SK-N-SH treated with all-trans-retinoic acid at 6 μM for 48 hours (cell line): ENCODE measurements around the gene SVOPL.

Experiments
- ATAC-seq: fragments of 200-7000 bp; cut with Tn5 transposase; 3 replicates; pipeline ENCODE4 v1.9.1; 2020; ENCODE audit warnings: mild to moderate bottlenecking, moderate library complexity
- ARNTL ChIP-seq: fragments of 450-650 bp; formaldehyde crosslinking; IDR thresholded peaks from 2 replicates; pipeline ENCODE4 v1.5.0; 2020; ENCODE audit warnings: low read depth, mild to moderate bottlenecking, moderate library complexity, borderline replicate concordance
- BACH2 ChIP-seq: fragments of 250-450 bp; sonication (Bioruptor Pico); IDR thresholded peaks from 2 replicates; pipeline ENCODE4 v1.9.0; 2021; ENCODE audit warnings: mild to moderate bottlenecking, borderline replicate concordance
- ESRRG ChIP-seq: fragments of 250-450 bp; sonication (Bioruptor Pico); IDR thresholded peaks from 2 replicates; pipeline ENCODE4 v1.6.1; 2021; ENCODE audit warnings: mild to moderate bottlenecking
- GLIS3 ChIP-seq: fragments of 250-450 bp; sonication (Bioruptor Pico); IDR thresholded peaks from 2 replicates; pipeline ENCODE4 v1.5.0; 2020; ENCODE audit warnings: mild to moderate bottlenecking, moderate library complexity
- ISL1 ChIP-seq: fragments of 250-450 bp; sonication (Bioruptor Pico); IDR thresholded peaks from 2 replicates; pipeline ENCODE4 v2.1.2; 2022; ENCODE audit warnings: mild to moderate bottlenecking, moderate library complexity
- OSR1 ChIP-seq: fragments of 250-450 bp; sonication (Bioruptor Pico); IDR thresholded peaks from 2 replicates; pipeline ENCODE4 v1.8.0; 2022; ENCODE audit warnings: moderate library complexity, mild to moderate bottlenecking, inconsistent platforms
- RARB ChIP-seq: fragments of 250-450 bp; sonication (Bioruptor Pico); IDR thresholded peaks from 2 replicates; pipeline ENCODE4 v1.8.0; 2021; ENCODE audit warnings: mild to moderate bottlenecking, moderate library complexity
- TCF4 ChIP-seq: fragments of 250-450 bp; sonication (Bioruptor Pico); IDR thresholded peaks from 2 replicates; pipeline ENCODE4 v1.8.0; 2021; ENCODE audit warnings: mild to moderate bottlenecking, moderate library complexity, borderline replicate concordance
- TOX ChIP-seq: fragments of 250-450 bp; sonication (Bioruptor Pico); IDR thresholded peaks from 2 replicates; pipeline ENCODE4 v1.8.0; 2021; ENCODE audit warnings: mild to moderate bottlenecking, moderate library complexity, borderline replicate concordance
- ZC3H10 ChIP-seq: fragments of 250-450 bp; sonication (Bioruptor Pico); IDR thresholded peaks from 2 replicates; pipeline ENCODE4 v1.5.1; 2021; ENCODE audit warnings: mild to moderate bottlenecking, moderate library complexity
- ZFP3 ChIP-seq: fragments of 250-450 bp; sonication (Bioruptor Pico); IDR thresholded peaks from 2 replicates; pipeline ENCODE4 v1.5.0; 2020; ENCODE audit warnings: mild to moderate bottlenecking, moderate library complexity
- ZFP30 ChIP-seq: fragments of 450-650 bp; formaldehyde crosslinking; IDR thresholded peaks from 2 replicates; pipeline ENCODE4 v1.5.0; 2022; ENCODE audit warnings: mild to moderate bottlenecking, moderate library complexity
- ZNF565 ChIP-seq: fragments of 450-650 bp; formaldehyde crosslinking; conservative IDR thresholded peaks from 2 replicates; pipeline ENCODE4 v1.5.0; 2020; ENCODE audit warnings: low read depth, mild to moderate bottlenecking, moderate library complexity
- ZNF70 ChIP-seq: fragments of 450-650 bp; formaldehyde crosslinking; IDR thresholded peaks from 2 replicates; pipeline ENCODE4 v1.5.0; 2020; ENCODE audit warnings: mild to moderate bottlenecking, moderate library complexity
- ZNF8 ChIP-seq: fragments of 450-650 bp; formaldehyde crosslinking; IDR thresholded peaks from 2 replicates; pipeline ENCODE4 v1.5.0; 2020; ENCODE audit warnings: mild to moderate bottlenecking, moderate library complexity
- TF ChIP-seq, protein P1 (sequence below): fragments of 250-450 bp; sonication (Bioruptor Pico); IDR thresholded peaks from 2 replicates; pipeline ENCODE4 v1.5.0; 2020; ENCODE audit warnings: mild to moderate bottlenecking, moderate library complexity
- TF ChIP-seq, protein P2 (sequence below): fragments of 250-450 bp; sonication (Bioruptor Pico); IDR thresholded peaks from 2 replicates; pipeline ENCODE4 v1.8.0; 2020; ENCODE audit warnings: mild to moderate bottlenecking, moderate library complexity, borderline replicate concordance
- TF ChIP-seq, protein P3 (sequence below): fragments of 250-450 bp; sonication (Bioruptor Pico); IDR thresholded peaks from 2 replicates; pipeline ENCODE4 v1.8.0; 2021; ENCODE audit warnings: low read depth, mild to moderate bottlenecking, moderate library complexity, borderline replicate concordance
- TF ChIP-seq, protein P4 (sequence below): fragments of 250-450 bp; sonication (Bioruptor Pico); IDR thresholded peaks from 2 replicates; pipeline ENCODE4 v1.5.1; 2020; ENCODE audit warnings: low read depth, mild to moderate bottlenecking, moderate library complexity
- TF ChIP-seq, protein P5 (sequence below): fragments of 250-450 bp; sonication (Bioruptor Pico); IDR thresholded peaks from 2 replicates; pipeline ENCODE4 v1.5.1; 2021; ENCODE audit warnings: mild to moderate bottlenecking, moderate library complexity

SVOPL gene

DNA sequence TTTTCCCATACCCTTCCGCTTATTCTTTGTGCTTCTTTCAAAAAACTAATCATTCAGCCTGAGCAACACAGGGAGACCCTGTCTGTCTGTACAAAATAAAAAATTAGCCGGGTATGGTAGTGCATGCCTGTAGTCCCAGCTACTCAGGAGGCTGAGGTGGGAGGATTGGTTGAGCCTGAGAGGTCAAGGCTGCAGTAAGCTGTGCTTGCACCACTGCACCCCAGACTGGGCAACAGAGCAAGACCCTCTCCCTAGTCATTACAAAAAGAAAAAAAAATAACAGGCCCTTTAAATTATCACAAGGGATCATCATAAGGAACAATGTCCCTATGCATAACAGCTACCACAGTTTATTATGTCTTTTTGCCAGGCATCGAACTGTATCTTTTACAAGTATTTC, 121.5 kb downstream of the SVOPL start:
- no peak for TF ChIP-seq ISL1 (CRISPR knock-in tag)
- TF ChIP-seq, protein P1, sequence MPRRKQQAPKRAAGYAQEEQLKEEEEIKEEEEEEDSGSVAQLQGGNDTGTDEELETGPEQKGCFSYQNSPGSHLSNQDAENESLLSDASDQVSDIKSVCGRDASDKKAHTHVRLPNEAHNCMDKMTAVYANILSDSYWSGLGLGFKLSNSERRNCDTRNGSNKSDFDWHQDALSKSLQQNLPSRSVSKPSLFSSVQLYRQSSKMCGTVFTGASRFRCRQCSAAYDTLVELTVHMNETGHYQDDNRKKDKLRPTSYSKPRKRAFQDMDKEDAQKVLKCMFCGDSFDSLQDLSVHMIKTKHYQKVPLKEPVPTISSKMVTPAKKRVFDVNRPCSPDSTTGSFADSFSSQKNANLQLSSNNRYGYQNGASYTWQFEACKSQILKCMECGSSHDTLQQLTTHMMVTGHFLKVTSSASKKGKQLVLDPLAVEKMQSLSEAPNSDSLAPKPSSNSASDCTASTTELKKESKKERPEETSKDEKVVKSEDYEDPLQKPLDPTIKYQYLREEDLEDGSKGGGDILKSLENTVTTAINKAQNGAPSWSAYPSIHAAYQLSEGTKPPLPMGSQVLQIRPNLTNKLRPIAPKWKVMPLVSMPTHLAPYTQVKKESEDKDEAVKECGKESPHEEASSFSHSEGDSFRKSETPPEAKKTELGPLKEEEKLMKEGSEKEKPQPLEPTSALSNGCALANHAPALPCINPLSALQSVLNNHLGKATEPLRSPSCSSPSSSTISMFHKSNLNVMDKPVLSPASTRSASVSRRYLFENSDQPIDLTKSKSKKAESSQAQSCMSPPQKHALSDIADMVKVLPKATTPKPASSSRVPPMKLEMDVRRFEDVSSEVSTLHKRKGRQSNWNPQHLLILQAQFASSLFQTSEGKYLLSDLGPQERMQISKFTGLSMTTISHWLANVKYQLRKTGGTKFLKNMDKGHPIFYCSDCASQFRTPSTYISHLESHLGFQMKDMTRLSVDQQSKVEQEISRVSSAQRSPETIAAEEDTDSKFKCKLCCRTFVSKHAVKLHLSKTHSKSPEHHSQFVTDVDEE (CRISPR knock-in tag), result no peak
- no peak for TF ChIP-seq TCF4 (CRISPR knock-in tag)
- no peak for TF ChIP-seq TOX (CRISPR knock-in tag)
- no peak for TF ChIP-seq ZNF70 (CRISPR knock-in tag)
- no peak for TF ChIP-seq ARNTL (CRISPR knock-in tag)
- no peak for TF ChIP-seq ZFP3 (CRISPR knock-in tag)
- TF ChIP-seq ZNF565 (CRISPR knock-in tag), result no peak
- TF ChIP-seq ZC3H10 (CRISPR knock-in tag), result no peak
- TF ChIP-seq, protein P2, sequence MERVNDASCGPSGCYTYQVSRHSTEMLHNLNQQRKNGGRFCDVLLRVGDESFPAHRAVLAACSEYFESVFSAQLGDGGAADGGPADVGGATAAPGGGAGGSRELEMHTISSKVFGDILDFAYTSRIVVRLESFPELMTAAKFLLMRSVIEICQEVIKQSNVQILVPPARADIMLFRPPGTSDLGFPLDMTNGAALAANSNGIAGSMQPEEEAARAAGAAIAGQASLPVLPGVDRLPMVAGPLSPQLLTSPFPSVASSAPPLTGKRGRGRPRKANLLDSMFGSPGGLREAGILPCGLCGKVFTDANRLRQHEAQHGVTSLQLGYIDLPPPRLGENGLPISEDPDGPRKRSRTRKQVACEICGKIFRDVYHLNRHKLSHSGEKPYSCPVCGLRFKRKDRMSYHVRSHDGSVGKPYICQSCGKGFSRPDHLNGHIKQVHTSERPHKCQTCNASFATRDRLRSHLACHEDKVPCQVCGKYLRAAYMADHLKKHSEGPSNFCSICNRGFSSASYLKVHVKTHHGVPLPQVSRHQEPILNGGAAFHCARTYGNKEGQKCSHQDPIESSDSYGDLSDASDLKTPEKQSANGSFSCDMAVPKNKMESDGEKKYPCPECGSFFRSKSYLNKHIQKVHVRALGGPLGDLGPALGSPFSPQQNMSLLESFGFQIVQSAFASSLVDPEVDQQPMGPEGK (CRISPR knock-in tag), result no peak
- TF ChIP-seq, all 23 proteins: peak for 0
- ATAC-seq, result no peak

DNA sequence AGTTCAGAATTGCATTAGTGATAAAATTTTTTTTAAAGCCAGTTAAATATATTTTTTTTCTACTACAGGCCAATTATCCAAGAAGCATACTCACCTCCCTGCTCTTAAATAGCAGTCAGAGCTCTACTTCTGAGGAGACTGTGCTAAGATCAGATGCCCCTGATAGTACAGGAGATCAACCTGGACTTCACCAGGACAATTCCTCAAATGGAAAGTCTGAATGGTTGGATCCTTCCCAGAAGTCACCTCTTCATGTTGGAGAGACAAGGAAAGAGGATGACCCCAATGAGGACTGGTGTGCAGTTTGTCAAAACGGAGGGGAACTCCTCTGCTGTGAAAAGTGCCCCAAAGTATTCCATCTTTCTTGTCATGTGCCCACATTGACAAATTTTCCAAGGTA, 122.0 kb downstream of the SVOPL start:
- no peak for TF ChIP-seq ARNTL (CRISPR knock-in tag)
- TF ChIP-seq, protein P2 (CRISPR knock-in tag), result no peak
- TF ChIP-seq TCF4 (CRISPR knock-in tag), result no peak
- TF ChIP-seq ZC3H10 (CRISPR knock-in tag), result no peak
- no peak for TF ChIP-seq ESRRG
- TF ChIP-seq, protein P3, sequence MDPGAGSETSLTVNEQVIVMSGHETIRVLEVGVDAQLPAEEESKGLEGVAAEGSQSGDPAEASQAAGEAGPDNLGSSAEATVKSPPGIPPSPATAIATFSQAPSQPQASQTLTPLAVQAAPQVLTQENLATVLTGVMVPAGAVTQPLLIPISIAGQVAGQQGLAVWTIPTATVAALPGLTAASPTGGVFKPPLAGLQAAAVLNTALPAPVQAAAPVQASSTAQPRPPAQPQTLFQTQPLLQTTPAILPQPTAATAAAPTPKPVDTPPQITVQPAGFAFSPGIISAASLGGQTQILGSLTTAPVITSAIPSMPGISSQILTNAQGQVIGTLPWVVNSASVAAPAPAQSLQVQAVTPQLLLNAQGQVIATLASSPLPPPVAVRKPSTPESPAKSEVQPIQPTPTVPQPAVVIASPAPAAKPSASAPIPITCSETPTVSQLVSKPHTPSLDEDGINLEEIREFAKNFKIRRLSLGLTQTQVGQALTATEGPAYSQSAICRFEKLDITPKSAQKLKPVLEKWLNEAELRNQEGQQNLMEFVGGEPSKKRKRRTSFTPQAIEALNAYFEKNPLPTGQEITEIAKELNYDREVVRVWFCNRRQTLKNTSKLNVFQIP, result no peak
- TF ChIP-seq RARB (CRISPR knock-in tag), result no peak
- TF ChIP-seq, protein P4, sequence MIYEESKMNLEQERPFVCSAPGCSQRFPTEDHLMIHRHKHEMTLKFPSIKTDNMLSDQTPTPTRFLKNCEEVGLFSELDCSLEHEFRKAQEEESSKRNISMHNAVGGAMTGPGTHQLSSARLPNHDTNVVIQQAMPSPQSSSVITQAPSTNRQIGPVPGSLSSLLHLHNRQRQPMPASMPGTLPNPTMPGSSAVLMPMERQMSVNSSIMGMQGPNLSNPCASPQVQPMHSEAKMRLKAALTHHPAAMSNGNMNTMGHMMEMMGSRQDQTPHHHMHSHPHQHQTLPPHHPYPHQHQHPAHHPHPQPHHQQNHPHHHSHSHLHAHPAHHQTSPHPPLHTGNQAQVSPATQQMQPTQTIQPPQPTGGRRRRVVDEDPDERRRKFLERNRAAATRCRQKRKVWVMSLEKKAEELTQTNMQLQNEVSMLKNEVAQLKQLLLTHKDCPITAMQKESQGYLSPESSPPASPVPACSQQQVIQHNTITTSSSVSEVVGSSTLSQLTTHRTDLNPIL (CRISPR knock-in tag), result no peak
- TF ChIP-seq, protein P5, sequence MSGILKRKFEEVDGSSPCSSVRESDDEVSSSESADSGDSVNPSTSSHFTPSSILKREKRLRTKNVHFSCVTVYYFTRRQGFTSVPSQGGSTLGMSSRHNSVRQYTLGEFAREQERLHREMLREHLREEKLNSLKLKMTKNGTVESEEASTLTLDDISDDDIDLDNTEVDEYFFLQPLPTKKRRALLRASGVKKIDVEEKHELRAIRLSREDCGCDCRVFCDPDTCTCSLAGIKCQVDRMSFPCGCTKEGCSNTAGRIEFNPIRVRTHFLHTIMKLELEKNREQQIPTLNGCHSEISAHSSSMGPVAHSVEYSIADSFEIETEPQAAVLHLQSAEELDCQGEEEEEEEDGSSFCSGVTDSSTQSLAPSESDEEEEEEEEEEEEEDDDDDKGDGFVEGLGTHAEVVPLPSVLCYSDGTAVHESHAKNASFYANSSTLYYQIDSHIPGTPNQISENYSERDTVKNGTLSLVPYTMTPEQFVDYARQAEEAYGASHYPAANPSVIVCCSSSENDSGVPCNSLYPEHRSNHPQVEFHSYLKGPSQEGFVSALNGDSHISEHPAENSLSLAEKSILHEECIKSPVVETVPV (CRISPR knock-in tag), result no peak
- no peak for TF ChIP-seq GLIS3
- no peak for TF ChIP-seq OSR1 (CRISPR knock-in tag)
- TF ChIP-seq ZFP30 (CRISPR knock-in tag), result no peak
- no peak for TF ChIP-seq BACH2
- TF ChIP-seq ZNF8 (CRISPR knock-in tag), result no peak
- TF ChIP-seq ZNF70 (CRISPR knock-in tag), result no peak
- TF ChIP-seq, protein P1 (CRISPR knock-in tag), result no peak
- no peak for ATAC-seq
